GM18870 (cell line): ENCODE measurements around the gene PRLR.
"Not testable (repeated sequence)": the region's sequence is repeated elsewhere in the genome, so short reads cannot be mapped to it uniquely, and the experiment has no call there.

Source experiments
- ATAC-seq: cut with Tn5 transposase; IDR thresholded peaks from one replicate; pipeline ENCODE4 v1.9.1; 2021; ENCODE audit warnings: moderate library complexity; ENCODE audit not compliant: unreplicated experiment

PRLR gene

GRCh38 chr5:35133186-35133585 is 97.1 kb downstream of the PRLR start:
- ATAC-seq: no peak

DNA sequence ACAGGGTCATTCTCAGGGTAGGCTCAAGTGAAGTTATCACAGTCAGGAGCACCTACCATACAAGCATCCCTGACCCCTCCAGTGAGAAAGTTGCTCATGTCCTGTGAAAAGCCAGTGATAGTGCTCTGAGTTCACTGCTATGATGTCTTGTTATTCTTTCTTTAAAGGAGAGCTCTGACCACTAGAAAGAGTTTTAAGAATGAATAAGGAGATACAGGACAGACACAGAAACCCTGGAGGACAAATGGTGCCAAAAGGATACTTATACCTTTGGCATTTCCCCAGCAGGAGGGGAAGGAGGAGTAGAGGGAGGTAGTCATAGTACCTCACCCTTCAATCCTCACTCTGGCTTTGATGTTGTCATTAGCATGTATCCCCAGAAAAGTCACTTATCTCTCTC is 98.6 kb downstream of the PRLR start:
- no peak for ATAC-seq

DNA sequence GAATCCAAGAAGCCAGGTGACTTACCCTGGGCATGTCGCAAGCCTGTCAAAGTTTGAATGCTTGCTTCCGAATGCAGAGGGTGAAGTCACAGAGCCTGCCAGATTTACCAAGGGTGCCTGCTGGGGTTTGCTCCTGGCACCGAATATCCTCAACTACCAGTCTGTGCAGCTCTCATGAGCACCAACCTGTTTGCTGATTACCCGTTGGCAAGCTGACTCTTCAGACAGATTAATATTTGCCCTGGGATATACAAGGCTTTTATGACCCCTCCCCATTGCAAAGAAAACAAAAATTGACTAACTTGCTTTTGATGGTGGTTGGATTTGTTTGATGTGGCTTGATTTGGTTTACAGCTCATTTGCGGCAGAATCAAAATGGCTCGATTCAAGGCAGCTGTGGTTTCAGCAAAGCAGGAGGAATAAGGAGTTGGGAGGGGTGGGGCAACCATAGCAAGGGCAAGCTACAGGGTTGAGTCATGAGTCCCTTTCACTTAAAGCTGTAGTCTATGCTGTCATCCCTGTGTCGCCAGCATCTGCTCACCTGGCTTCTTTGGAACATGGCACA is 100.3 kb downstream of the PRLR start:
- ATAC-seq: peak; percentile 56

DNA sequence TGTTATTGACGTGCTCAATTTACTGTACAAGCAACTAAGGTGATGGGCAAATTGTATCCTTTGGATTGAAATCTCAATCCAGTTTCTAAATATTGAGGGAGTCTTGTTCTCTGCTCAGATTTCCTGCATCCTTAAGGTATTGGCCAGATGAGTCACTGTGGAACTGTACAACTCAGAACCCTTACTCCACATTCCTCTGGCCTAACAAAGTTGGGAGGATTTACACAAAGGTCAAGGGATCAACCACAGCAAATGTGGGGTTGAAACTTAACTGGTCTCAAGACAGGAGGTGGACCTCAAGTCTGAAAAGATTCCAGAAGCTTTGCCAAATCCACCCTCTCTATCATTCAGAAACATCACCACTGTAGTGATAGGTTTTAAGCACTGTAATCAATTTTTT is 101.0 kb downstream of the PRLR start:
- no peak for ATAC-seq

GRCh38 chr5:35127006-35127405 is 103.3 kb downstream of the PRLR start:
- no peak for ATAC-seq

DNA sequence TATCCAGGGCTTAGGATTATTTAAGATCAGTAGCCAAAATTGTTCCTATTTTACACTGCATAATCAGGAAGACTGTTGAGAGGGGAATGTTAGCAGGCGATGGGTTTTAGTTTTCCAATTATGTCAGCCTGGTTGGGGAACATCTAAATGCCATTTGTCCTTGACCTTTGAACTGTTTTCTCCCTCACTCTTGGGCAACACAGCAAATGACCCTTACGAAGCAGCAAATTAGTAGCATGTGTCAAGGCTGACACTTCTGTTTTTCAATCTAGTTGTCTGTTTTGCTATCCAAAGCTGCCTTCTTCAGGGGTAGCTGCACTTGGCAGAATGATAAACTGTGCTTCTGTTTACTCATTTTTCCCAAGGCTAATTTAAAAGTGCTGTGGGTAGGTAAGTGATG is 104.5 kb downstream of the PRLR start:
- no peak for ATAC-seq

DNA sequence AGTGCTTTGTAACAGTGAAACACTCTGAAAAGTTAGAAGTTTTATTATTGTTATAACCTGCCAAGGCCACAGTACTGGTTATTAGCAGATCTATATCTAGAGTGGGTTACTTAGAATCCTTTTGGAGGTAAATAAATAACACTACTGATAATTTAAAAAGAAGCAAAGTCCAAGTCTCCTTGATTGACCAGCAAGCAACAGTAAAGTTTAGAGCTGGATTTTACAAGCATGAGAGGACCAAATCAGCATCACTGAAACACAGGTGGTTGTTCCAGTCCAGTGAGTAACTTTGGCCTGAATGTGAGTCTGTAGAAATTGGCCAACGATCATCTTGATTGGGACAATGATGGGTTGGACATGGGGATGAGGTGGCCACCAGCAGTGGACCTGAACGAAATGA is 105.4 kb downstream of the PRLR start:
- no peak for ATAC-seq

- ATAC-seq: no peak
Measured at GRCh38 chr5:35122819-35123218, 107.5 kb downstream of the PRLR start.

DNA sequence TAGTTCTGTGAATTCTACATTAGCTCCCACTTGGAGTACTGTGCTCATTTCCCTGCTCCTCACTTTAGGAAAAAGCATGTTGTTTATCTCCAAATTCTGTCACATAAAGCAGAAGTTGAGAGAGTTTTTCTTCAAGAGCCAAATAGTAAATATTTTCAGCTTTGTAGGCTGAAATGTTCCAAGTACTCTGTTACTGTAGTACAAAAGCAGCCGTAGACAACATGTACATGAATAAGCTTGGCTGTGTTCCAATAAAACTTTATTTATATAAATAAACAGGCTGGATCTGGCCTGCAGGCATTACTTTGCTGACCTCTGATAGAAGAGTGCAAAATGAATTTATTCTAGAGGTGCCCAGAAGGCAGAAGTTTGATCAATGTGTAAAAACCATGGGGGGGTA is 109.6 kb downstream of the PRLR start:
- ATAC-seq: no peak

DNA sequence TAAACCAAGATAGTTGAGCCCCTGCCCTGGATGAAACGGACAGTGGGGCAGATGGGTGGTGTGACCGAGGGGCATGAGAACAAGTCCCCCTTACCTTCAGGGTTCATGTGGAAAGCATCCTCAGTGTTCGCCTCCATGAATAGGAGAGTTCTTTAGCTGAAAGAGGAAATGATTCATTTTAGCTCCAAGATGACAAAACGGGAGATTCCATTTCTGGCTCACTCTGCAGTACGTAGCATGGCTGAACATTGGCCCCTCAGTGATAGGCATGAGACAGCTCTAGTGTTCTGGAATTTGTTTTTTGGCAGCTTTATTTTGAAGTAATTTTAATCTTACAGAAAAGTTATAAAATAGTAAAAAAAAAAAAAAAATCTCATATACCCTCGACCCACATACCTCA is 112.3 kb downstream of the PRLR start:
- peak; percentile 75 for ATAC-seq

DNA sequence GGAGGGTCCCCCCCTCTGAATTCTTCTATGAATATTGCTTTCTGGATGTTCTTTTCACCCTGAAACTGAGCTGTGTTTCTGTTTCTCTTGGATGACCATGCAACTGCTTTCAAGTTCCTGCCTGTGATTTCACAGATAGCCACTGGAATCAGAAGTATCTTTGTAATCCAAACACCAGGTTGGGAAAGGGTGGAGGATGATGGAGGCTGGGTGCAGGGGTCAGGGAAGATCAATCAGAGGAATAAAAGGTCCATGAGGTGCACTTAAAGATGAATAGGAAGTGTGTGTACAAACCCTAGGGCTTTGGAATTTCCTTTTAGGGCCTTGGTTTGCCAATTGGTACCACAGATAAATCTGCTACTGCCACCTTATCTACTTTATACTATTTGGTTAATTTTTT is 114.4 kb downstream of the PRLR start:
- no peak for ATAC-seq

DNA sequence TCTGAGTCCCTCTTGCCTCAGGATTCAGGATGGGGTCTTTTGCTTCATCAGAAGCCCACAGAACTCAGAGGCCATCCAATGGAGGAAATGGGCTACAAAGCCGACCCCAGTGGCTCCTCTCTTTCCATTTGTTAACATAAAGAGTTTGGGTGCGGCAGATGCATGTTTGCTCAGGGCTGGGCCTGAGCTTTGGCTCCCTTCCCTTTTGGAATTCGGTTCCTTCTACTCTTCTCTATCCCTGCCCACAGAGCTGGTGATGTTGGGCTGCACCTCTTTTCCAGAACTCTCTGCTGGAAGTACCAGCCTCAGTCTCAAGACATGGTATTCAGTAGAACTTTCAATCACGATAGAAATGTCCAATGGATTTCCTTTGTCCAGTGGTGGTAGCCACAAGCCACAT is 115.6 kb downstream of the PRLR start:
- ATAC-seq: no peak

DNA sequence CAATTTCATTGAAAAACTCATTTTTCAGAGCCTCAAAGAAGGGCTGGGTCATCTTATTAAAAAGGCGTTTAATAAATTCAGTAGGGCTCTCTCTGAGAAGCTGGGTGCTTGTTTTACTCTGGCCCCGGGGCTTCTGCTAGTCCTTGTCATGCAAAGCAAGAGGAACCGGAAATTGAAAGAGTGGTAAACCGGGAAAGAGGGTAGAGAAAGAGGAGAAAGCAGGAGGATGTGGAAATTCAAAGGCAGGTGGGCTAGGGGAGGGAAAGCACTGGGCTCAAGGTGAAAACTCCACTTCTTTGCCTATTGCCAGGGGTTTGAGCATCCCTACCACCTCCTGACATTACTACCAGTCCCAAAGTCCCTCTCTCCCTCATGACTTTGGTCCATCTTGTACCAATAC is 118.0 kb downstream of the PRLR start:
- ATAC-seq: no peak

- not testable (repeated sequence) for ATAC-seq
Measured at GRCh38 chr5:35104550-35104949, 125.7 kb downstream of the PRLR start.

GRCh38 chr5:35103637-35104299 is 126.5 kb downstream of the PRLR start:
- no peak for ATAC-seq

- not testable (repeated sequence) for ATAC-seq
Measured at GRCh38 chr5:35101720-35102119, 128.6 kb downstream of the PRLR start.

DNA sequence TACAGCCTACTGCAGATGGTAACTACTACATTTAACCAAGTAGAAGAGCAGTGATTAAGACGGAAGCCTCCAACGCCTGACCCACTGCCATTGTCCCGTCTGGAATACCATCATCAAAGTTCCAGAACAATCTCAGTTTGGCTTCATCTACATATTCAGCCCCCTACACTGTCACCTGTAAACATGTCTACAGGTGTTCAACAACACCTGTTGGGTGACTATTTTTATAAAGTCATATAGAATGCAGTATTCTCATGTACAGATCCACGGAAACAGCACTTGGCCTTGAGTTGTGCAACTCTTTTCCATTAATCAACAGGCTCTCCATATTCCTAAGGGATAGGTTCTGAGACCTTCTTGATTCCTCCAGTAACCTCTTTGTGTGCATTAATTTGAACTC is 129.3 kb downstream of the PRLR start:
- ATAC-seq: no peak

- no peak for ATAC-seq
Measured at GRCh38 chr5:35098214-35098613, 132.1 kb downstream of the PRLR start.

- no peak for ATAC-seq
Measured at GRCh38 chr5:35096932-35097331, 133.4 kb downstream of the PRLR start.

GRCh38 chr5:35096216-35096615 is 134.1 kb downstream of the PRLR start:
- ATAC-seq: no peak

GRCh38 chr5:35095366-35095765 is 134.9 kb downstream of the PRLR start:
- no peak for ATAC-seq

- ATAC-seq: no peak
Measured at GRCh38 chr5:35094948-35095347, 135.3 kb downstream of the PRLR start.

GRCh38 chr5:35092703-35093102 is 137.6 kb downstream of the PRLR start:
- ATAC-seq: no peak
